Suppressor macrophage treated with lipopolysaccharide for 4 hours (primary cell): ENCODE data around the gene MBNL1.
A peak's percentile ranks its signal among the peaks of the same experiment; 100 is the strongest.

Experiments
- DNase-seq: peaks from one replicate; pipeline ENCODE4 v3.0.0-alpha.2; 2020

MBNL1 gene, protein sequence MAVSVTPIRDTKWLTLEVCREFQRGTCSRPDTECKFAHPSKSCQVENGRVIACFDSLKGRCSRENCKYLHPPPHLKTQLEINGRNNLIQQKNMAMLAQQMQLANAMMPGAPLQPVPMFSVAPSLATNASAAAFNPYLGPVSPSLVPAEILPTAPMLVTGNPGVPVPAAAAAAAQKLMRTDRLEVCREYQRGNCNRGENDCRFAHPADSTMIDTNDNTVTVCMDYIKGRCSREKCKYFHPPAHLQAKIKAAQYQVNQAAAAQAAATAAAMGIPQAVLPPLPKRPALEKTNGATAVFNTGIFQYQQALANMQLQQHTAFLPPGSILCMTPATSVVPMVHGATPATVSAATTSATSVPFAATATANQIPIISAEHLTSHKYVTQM

DNA sequence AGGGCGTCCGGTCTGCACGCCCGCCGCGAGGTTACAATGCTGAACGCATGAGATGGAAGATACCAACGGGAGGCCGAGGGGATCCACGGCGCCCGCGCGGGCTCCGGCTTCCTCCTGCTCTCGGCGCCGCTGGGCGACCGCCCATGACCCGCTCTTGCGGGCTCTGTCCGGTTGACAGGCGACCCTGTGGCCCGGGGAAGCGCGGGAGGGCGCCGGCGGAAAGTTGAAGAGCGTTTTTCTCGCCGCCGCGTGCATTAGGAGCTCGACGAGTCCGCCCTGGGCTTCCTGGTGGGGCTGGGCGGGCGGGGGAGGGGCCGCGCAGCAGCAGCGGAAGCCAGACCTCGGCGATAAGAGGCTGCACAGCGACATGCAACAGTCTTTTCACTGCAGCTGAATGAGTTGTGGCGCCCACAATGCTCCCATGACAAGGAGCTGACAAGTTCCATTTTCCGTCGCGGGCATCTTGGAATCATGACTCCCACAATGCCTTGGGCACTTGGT is at the start of gene MBNL1:
MBNL1 (plus strand) TSS at position 375 of the 501 bp plus-strand sequence. CDS start 31,265 bp downstream, outside the sequence.
- peak; percentile 81 for DNase-seq

DNA sequence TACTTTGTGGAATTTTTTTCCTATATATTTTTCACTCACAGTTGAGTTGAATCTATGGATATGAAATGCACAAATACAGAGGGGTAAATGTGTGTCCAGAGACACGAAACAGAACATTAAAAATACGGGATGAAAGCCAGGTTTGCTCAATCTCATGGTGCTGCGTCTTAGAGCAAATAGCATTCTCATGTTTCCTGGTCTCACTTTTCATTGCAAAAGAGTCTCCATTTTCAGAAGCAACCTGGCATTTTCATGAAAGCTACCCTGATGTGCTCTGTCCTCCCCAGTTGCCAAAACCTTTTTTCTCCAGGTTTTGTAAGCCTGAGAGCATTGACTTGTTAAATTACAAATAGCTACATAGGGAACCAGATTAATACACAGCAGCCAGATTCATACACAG is 49.5 kb upstream of the MBNL1 start:
- no peak for DNase-seq

DNA sequence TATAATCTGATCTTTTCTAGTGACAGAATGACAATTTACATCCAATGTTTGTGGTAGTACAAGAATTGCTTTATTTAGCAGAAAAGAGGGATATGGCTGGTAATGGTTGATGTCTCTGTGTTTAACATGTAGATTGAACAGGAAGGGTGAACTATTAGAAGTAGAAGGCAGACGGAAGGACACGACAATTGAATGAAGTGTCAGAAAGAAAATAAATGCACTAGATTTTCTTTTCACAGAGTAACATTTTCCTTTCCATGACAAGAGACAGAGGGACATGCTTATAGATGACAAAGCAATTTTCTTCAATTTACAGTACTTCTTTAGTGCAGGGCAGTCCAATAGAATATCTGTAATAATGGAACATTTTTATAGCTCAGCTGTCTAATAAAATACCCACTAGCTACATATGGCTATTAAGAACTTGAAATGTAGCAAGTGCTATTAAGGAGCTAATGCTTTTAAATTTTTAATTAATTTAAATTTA is 48.9 kb upstream of the MBNL1 start:
- no peak for DNase-seq

DNA sequence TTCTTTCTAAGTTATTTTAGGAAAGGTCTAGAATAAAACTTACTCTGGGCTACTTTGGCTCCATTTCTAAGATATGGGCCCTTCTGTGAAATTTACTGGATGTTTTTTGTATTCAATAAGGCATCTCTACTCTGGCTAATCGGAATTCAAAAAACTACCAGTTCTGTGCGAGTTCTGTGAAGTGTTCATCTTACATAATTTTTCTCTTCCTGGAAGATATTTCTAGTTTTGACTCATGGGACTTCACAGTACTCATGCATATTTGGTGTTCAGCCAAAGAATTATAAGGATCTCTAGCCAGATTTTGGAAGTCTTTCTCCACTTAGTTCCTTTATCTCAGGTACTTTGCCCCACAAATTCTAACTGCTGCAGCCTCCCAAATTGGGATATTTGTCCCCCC is 46.4 kb upstream of the MBNL1 start:
- DNase-seq = peak; percentile 68

DNA sequence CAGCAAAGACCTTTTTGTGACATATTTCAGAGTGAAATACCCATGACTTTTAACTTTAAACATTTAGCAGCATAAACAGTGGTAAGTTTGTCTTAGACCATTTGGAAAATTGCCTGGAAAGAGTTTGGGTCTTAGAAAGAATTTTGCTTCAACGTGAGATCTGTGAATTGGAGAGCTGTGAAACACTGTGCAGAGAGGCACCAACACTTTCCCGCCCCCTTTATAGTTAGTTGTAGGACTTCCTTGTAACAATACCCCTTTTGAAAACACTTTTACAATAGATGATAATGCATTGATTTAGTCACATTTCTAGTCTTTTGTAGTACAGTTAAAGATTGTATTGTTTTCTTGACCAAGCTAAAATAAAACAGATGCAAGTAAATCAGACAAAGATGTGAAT is 43.5 kb upstream of the MBNL1 start:
- DNase-seq = no peak

DNA sequence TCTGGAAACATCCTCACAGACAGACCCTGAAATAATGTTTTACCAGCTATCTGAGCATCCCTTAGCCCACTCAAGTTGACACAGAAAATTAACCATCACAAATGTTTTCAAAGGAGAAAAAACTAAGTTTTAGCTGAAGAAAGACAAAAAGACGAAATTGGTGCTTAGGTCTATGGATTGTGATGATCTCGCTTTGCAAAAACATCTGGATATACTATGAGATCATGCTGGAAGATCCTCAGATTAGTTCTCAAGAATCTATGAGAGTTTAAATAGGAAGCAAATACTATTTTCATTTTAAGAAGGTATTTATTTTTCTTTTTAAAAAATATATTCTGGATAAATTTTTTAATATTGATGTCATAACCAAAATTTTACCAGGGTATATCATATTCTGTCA is 42.6 kb upstream of the MBNL1 start:
- no peak for DNase-seq

DNA sequence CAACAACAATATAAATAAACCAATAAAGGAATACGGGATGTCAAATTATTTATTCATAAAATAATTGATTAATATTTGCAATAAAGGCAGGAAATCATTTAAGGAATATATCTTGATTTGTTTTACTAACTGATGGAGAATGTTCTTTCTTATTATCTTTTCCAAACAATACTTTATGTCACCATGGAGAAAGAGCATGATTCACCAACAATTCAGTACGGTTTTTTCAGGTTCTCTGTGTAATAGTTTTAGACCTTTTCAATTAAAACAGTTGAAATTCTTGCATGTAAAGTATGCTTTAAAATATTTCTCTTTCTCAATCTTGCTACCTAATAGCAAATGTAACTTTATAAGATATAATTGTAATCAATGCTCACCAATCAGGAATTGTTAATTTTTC is 41.7 kb upstream of the MBNL1 start:
- no peak for DNase-seq

DNA sequence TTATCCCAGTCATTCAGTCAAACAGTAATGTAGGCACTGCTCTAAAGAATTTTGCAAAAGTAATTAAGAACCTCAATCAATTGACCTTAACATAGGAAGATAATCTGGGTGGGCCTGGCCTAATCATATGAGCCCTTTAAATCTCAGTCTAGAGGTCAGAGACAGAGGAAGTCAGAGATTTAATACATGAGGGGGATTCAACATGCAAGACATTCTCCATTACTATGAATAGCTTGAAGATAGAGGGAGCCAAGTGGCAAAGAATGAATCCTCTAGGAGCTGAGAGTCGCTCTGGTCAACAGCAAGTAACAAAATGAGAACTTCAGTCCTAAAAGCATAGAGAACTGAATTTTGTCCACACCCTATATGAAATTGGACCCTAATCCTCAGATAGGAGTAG is 39.0 kb upstream of the MBNL1 start:
- no peak for DNase-seq

DNA sequence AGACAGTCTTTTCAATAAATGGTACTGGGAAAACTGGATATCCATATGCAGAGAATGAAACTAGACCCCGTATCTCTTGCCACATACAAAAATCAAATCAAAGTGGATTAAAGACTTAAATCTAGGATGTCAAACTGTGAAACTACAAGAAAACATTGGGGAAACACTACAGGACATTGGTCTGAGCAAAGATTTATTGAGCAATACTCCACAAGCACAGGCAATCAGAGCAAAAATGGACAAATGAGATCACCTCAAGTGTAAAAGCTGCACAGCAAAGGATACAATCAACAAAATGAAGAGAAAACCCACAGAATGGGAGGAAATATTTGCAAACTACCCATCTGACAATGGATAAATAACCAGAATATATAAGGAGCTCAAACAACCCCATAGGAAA is 38.4 kb upstream of the MBNL1 start:
- DNase-seq = peak; percentile 41

DNA sequence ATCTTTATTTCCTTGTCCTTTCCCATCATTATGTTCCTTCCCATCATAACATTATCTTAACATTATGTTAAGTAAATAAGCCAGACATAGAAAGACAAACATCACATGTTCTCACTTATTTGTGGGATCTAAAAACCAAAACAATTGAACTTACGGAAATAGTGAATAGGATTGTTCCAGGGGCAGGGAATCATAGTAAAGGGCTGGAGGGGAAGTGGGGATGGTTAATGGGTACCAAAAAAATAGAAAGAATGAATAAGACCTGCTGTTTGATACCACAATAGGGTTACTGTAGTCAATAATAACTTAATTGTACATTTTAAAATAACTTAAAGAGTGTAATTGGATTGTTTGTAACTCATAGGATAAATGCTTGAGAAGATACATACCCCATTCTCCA is 36.7 kb upstream of the MBNL1 start:
- DNase-seq = no peak

DNA sequence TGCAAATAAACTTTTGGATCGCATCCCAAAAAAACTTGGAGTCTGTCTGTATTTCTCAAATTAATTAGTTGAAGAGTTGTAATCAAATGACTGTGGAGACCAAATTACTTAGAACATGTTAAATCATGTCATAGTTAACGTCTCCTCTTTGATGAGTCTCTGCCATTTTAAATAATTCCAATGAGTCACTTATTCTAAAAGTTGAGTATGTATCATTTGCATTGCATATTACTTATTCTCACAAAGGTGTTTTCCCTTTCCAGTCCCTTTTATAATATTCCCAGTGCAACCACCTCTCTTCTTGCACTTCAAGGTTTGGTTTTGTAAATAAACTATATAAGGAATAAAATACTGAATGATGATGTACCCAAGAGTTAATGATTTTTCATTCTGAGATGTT is 36.0 kb upstream of the MBNL1 start:
- no peak for DNase-seq

DNA sequence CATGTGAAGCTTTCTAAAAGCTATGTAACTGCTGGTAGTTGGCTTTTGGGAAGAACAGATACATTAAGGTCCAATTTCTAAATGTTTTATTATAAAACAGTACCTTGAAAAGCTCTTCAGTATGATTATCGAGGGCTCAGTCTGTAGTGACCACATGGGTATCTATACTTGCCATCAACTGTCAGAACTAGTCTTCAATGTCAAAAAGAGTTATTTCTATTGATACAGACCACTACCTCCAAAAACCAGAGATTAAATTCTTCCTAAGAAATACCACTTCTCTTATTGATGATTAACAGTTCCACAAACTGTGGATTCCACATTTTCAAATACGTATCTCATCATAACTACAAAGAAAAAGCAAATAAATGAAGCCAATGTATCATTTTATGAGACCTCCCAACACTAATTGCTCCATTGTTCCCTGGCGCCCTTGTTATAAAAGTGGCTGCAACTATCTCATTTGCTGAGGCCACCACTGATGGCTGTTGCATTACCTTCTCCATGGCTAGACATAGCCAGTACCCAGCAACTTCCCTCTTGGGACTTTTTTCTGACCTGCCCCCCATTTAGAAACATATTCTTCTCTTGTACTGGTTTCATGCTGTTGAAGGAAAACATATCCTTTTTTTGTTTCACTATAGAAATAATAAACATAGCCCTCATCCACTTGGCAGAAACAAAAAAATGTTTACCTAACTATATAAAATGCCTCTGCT is 33.9 kb upstream of the MBNL1 start:
- no peak for DNase-seq

DNA sequence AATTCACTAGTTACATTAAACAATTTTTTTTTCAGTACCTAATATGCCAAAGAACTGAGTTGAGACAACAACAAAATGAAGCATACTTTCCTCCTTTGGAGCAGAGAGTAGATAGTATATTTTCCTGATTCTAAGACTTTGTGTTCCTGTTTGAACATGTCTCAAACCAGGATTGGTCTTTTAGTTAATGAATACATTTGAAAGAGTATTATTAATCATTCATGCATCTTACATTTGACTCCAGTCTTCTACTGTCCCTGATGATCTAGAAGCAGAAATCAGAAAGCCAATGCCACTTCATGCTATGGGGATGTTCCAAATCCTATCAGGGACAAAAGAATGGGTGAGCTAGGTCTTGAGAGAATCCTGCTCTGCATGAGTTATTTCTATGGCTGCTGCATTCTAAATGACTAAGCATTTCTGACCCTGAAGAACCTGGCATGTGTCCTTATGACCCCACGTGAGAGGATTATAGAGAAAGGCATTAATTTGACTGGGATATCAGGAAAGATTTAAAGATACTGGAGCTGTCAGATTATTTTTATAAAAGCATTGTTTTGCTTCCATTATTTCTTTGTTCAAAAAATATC is 32.9 kb upstream of the MBNL1 start:
- DNase-seq = no peak

DNA sequence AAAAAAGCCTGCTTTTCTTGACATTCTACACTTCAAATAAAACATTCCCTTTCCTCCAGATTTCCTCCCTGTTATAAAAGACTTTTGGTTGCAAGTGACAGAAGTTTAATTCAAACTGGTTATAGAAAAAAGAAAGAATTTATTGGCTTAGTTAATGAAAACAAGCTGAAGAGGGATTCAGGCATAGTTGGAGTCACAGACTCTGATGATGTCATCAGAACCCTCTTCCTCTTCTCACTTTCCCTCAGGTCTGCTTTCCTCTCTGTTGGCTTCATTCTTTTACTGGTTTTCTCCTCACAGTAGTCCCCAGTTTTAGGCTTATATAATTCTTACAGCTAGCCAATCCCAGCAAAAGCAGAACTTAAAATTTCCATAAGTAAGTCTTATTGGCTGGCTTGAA is 32.0 kb upstream of the MBNL1 start:
- peak; percentile 72 for DNase-seq

DNA sequence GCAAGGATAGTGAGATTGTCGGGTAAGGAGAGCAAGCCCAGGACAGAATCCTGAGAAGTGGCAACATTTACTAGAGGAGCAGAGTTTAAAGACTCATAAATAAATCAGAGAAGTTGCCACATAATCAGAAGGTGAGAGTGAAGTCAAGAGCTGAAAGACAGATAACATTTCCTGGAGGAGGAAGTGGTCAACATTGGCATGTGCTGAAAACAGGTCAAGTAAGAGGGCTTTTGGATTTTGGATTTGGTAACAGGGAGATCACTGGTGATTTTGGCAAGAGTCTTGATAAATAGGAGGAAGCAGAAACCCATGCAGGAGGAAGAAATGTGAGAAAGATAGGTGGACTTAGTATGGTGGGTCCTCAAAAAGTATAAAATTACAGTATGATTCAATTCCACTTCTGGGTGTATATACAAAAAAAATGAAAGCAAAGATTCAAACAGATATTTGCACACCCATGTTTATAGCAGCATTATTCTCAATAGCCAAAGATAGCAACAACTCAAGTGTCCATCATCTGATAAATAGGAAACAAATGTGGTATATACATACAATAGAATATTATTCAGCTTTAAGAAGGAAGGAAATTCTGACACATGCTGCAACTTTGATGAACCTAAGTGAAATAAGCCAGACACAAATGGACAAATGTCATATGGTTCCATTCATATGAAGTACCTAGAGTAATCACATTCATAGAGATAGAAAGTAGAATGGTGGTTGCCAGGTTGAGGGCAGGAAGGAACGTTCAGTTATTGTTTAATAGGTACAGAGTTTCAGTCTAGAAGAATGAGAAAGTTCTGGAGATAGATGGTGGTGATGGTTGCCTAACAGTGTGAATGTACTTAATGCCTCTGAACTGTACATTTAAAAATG is 27.3 kb upstream of the MBNL1 start:
- DNase-seq = no peak

DNA sequence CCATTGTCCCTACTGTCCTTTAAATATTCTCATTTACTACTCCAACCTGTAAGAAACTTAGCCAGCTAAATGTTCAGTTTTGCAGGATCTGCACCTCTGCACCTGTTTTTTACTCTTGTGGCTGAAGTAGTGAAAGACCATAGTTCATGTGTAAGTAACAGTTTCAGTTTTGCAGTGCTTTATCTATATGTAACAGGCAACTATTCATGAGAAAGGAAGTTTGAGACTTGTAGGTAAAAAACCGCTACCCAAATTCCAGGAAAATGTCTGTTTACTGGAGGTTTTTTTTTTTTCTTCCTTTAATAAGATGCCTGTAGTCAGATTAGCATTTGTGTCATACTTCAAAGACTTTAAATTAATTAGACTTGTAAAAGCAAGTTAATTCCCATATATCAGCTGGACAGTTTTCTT is 25.4 kb upstream of the MBNL1 start:
- DNase-seq = no peak

DNA sequence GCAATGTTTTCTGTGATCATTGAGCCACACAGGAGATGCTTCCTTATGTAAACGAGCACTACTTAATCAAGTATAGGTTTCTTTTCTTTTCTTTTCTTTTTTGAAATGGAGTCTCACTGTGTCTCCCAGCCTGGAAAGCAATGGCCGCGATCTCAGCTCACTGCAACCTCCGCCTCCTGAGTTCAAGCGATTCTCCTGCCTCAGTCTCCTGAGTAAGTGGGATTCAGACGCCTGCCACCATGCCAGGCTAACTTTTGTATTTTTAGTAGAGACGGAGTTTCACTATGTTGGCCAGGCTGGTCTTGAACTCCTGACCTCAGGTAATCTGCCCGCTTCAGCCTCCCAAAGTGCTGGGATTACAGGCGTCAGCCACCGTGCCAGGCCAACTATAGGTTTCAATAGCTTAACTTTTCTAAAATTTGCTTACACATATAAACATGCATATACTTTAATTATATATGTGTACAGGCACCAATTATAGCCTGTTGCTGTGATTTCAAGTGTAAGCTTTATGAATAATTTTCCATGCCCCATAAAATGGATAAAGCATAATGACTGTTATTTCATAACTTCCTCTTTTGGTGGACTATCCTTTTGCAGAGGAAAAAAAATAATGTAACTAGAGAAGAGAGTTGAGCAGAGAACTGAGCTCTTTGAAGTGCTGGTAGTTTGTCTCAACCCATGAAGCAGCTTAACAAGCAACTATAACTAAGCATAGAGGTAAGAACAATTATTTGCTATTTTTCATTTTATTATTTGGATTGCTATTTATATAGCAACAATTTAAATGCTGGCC is 24.8 kb upstream of the MBNL1 start:
- DNase-seq = peak; percentile 75

DNA sequence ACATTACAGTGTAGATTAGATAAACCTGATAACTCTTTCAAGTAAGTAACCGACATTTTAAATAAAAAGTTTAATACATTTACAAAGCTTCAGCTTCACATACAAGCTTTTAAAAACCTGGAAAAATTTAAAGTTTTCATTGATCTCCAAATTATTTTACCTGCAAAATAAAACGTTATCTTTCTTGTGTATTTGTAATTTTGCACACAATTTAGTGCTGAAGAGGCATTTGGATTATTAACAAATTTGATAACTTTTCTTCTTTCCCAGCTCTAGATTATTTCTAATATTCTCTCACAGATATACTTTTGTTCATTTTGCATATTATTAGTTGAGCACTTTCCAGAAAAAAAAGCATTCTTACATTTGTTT is 24.2 kb upstream of the MBNL1 start:
- DNase-seq = no peak

DNA sequence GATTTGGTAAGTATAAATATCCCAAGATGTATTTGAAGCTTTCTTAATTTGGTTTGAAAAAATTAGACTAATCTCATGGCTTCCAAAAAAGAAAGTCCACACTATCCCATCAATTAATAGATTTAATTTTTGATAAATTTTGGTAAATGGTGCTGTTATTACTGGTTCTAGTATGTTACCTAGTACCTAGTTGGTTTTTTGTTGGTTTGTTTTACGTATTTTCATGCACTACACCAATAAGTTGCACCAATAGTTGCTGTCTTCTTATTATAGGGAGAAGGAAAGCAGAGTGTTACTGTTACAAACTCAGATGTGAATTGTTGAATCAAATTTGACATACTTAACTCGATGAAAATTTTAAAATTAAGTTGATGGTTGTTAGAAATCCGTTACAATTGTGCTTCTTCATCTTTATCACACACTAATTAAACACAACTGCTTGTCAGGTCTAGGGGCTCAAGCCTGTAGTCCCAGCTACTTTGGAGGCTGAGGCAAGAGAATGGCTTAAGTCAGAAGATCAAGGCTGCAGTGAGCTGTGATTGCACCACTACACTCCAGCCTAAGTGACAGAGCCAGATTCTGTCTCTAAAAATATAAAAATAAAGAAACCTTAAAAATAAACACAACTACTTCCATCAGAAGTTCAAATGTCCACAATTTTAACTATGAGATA is 23.1 kb upstream of the MBNL1 start:
- DNase-seq = no peak

DNA sequence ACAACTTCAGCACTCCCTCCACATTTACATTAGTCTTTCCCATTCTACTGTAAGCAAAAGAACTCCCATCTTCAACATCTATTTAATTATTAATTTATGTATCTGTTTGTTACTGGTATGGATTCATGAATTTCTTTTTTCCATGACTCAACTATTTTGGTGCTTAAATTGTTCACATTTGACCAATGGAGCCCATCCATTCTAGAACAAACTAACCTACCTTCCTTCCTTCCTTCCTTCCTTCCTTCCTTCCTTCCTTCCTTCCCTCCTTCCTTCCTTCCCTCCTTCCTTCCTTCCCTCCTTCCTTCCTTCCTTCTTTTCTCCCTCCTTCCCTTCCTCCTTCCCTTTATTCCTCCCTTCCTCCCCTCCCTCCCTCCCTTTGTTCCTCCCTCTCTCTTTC is 16.8 kb upstream of the MBNL1 start:
- no peak for DNase-seq

DNA sequence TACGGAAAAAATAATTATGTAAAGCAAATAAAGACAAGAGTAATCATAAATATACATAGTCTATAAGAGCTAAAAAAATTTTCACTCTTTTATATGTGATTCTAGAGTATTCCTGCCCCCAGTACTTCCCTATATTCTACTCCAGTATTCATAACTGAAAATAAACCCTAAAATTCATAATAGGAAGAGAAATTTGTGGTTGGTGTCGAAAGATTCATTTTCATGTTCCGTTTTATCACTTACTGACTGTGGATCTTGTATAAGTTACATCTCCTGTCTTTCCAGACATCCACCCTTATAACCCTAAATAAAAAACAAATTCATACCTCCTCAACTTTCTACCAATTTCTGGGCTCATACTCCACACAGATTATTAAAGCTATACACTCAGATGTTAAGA is 16.0 kb upstream of the MBNL1 start:
- DNase-seq = peak; percentile 77
